HEK293T (cell line): Measurements from ENCODE around the gene TMBIM4.

Experiments used
- ARNT ChIP-seq: fragments of 450-650 bp; IDR thresholded peaks from 2 replicates; pipeline ENCODE4 v1.6.1; 2017; ENCODE audit warnings: mild to moderate bottlenecking
- BHLHE40 ChIP-seq: fragments of 450-650 bp; IDR thresholded peaks from 2 replicates; pipeline ENCODE4 v1.6.1; 2016; ENCODE audit warnings: mild to moderate bottlenecking, moderate library complexity, borderline replicate concordance
- ELF4 ChIP-seq: fragments of 450-650 bp; IDR thresholded peaks from 2 replicates; pipeline ENCODE4 v1.6.1; 2017; ENCODE audit warnings: antibody characterized with exemption
- FOXA1 ChIP-seq: fragments of 450-650 bp; IDR thresholded peaks from 2 replicates; pipeline ENCODE4 v1.6.1; 2016; ENCODE audit warnings: mild to moderate bottlenecking
- FOXK2 ChIP-seq: fragments of 450-650 bp; IDR thresholded peaks from 2 replicates; pipeline ENCODE4 v1.6.1; 2016; ENCODE audit warnings: mild to moderate bottlenecking
- FOXM1 ChIP-seq: fragments of 450-650 bp; IDR thresholded peaks from 2 replicates; pipeline ENCODE4 v1.6.1; 2017; ENCODE audit warnings: mild to moderate bottlenecking, borderline replicate concordance
- HDGF ChIP-seq: fragments of 450-650 bp; IDR thresholded peaks from 2 replicates; pipeline ENCODE4 v1.6.1; 2017; ENCODE audit warnings: antibody characterized with exemption, borderline replicate concordance
- LEF1 ChIP-seq: fragments of 450-650 bp; IDR thresholded peaks from 2 replicates; pipeline ENCODE4 v1.6.1; 2017; ENCODE audit warnings: mild to moderate bottlenecking, borderline replicate concordance
- NFRKB ChIP-seq: fragments of 450-650 bp; IDR thresholded peaks from 2 replicates; pipeline ENCODE4 v1.6.1; 2016; ENCODE audit warnings: mild to moderate bottlenecking, moderate library complexity
- SP1 ChIP-seq: fragments of 450-650 bp; IDR thresholded peaks from 2 replicates; pipeline ENCODE4 v1.6.1; 2017
- SUZ12 ChIP-seq: fragments of 450-650 bp; IDR thresholded peaks from 2 replicates; pipeline ENCODE4 v1.6.1; 2016; ENCODE audit warnings: mild to moderate bottlenecking
- TARDBP ChIP-seq: fragments of 450-650 bp; IDR thresholded peaks from 2 replicates; pipeline ENCODE4 v1.6.1; 2016
- ZNF384 ChIP-seq: fragments of 450-650 bp; IDR thresholded peaks from 2 replicates; pipeline ENCODE4 v1.6.1; 2016
- TF ChIP-seq, protein P1 (sequence below): fragments of 450-650 bp; IDR thresholded peaks from 2 replicates; pipeline ENCODE4 v1.6.1; 2016

DNA sequence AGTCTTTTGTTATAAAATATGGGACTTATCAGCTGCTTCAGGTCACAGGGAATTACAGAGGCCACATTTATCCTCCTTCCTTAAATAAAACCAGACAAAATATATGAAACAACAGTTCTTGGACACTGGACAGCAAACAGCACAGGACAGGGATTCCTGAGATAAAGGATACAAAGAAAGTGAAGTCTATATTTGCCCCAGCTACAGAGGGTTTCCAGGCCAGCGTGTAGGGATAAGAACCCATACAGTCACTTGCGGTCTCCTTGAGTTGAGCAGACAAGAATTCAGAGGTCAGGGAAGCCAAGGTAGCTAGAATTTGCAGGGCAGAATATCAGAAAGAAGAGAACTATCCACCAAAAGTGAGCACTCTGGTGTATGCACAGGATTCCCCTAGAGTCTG, 30.5 kb downstream of the TMBIM4 start:
- TF ChIP-seq ARNT (no peak), FOXK2 (no peak), TARDBP (no peak), ELF4 (no peak), ZNF384 (no peak), NFRKB (no peak), BHLHE40 (no peak), FOXM1 (no peak), SP1 (no peak), FOXA1 (no peak), HDGF (no peak), SUZ12 (no peak), LEF1 (no peak)
- TF ChIP-seq, protein P1, sequence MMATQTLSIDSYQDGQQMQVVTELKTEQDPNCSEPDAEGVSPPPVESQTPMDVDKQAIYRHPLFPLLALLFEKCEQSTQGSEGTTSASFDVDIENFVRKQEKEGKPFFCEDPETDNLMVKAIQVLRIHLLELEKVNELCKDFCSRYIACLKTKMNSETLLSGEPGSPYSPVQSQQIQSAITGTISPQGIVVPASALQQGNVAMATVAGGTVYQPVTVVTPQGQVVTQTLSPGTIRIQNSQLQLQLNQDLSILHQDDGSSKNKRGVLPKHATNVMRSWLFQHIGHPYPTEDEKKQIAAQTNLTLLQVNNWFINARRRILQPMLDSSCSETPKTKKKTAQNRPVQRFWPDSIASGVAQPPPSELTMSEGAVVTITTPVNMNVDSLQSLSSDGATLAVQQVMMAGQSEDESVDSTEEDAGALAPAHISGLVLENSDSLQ: no peak
